ENCODE results near the gene SLC1A7.

The SLC1A7 gene

GRCh38 chr1:53074313-53075154, 67.9 kb downstream of the SLC1A7 start:
- no peak for DNase-seq

- no peak for DNase-seq
These were observed 68.5 kb downstream of the SLC1A7 start for GRCh38 chr1:53073868-53074311.

- no peak for DNase-seq
These were observed 69.2 kb downstream of the SLC1A7 start for GRCh38 chr1:53073287-53073686.

- no peak for DNase-seq
These were observed 70.5 kb downstream of the SLC1A7 start for GRCh38 chr1:53071915-53072314.

GRCh38 chr1:53071167-53071865, 71.1 kb downstream of the SLC1A7 start:
- no peak for DNase-seq

GRCh38 chr1:53070621-53071020, 71.8 kb downstream of the SLC1A7 start:
- no peak for DNase-seq

- DNase-seq: no peak
These were observed 72.6 kb downstream of the SLC1A7 start for GRCh38 chr1:53069663-53070327.

GRCh38 chr1:53069265-53069662, 73.2 kb downstream of the SLC1A7 start:
- no peak for DNase-seq

GRCh38 chr1:53068314-53069099, 73.9 kb downstream of the SLC1A7 start:
- no peak for DNase-seq

GRCh38 chr1:53067886-53068285, 74.6 kb downstream of the SLC1A7 start:
- no peak for DNase-seq

- DNase-seq: no peak
These were observed 75.3 kb downstream of the SLC1A7 start for GRCh38 chr1:53066891-53067738.

GRCh38 chr1:53066488-53066887, 76.0 kb downstream of the SLC1A7 start:
- DNase-seq: no peak

- no peak for DNase-seq
These were observed 77.0 kb downstream of the SLC1A7 start for GRCh38 chr1:53065391-53065790.

GRCh38 chr1:53063744-53064515, 78.5 kb downstream of the SLC1A7 start:
- no peak for DNase-seq

- DNase-seq: no peak
These were observed 79.5 kb downstream of the SLC1A7 start for GRCh38 chr1:53062708-53063591.

- peak in 1 of 2 donors; percentile 3 for DNase-seq
These were observed 80.4 kb downstream of the SLC1A7 start, which contains the start of gene PODN for GRCh38 chr1:53061859-53062707. TSS of gene PODN (plus strand) at chr1:53062213. CDS start at chr1:53069856, 7,643 bp downstream.

- no peak for DNase-seq
These were observed 81.1 kb downstream of the SLC1A7 start for GRCh38 chr1:53061123-53061858.

- no peak for DNase-seq
These were observed 81.9 kb downstream of the SLC1A7 start for GRCh38 chr1:53060579-53060978.
